NCI-H345 treated with DMSO at 0.1 percent for 48 hours (cell line): ENCODE data around the gene RTP5.

Experiments
- DNase-seq: peaks from one replicate; lab custom pipeline; 2025; ENCODE audit not compliant: unreplicated experiment; lab: John Stamatoyannopoulos, UW

RTP5 gene

DNA sequence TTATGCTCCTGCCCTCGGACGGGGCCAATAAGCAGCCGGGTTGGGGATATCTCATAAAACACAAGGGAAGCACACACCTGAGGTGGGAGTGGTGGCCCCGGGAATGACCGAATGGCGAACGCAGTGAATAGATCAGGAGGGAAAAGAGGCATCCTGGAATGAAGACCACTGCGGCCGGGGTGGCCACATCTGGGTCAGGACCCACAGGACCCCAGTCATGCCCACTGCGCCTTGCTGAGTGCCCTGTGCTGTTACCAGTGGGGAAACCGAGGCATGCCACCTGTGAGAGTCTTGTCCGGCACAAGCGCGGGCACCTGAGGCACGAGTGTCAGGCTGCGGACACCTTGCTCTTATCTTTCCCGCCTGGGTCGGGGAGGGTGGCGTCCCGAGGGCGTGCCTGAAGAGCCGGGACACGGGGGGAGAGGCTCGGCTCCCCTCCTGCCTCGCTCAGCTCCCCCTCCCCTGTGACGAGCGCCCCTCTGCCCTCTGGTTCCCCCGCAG, 12.4 kb upstream of the RTP5 start:
- no peak for DNase-seq

GRCh38 chr2:241857572-241858121, 11.9 kb upstream of the RTP5 start:
- DNase-seq = no peak

DNA sequence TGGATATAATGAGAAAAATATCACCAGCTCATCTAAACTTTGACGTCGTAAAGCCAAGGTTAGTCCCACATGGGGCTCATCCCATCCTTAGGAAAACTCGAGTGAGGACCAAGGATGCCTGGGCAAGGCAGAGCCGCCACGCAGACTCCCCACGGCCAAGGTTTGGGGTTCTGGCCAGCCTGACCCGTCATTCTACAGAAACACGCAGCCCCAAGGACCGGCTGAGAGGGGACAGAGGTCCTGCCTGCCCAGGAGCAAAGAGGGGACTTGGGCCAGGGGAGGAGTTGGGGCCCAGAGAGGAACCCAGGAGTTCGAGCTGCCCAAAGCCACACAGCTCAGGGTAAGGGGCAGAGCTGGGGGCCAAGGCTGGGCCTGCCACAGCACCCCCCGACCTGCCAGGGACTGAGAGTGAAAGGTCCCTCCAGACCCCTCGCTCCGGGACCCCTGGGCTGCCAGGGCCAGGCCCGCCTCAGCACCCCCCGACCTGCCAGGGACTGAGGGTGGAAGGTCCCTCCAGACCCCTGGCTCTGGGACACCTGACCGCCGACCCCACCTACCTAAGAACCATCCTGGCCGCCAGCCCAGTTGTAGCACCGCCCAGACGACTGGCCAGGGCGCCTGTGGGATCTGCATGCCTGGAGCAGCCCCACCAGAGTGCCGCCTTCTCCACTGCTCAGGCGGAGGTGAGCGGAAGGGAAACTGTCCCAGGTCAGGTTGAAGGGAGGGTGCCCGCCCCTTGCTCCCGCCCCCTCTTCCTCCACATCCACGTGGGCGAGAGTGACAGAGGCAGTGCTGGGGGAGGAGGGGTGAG, 11.1 kb upstream of the RTP5 start, which contains the start of gene PDCD1:
PDCD1 (minus strand) TSS at position 689 of the 811 bp plus-strand sequence; CDS start at position 633, 56 bp downstream.
- DNase-seq = no peak

DNA sequence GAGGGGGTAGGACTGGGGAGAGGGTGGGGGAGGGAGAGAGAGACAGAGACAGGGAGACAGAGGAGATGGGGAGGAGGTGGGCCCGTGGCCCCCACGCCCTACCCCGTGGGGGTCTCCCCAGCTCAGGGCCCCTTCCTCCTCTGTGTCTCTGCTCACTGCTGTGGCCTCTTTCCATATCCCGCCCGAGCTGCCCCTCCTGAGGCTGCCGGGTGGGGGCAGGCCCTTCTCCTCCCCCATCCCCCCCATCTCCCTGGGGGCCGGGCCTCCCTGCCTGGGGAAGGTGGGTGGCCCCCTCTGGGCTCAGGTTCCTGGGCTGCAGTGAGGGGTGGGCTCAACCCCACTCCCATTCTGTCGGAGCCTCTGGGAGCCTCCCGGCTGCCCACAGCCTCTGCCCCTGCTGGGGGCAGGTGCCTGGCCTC, 10.5 kb upstream of the RTP5 start:
- DNase-seq = no peak

- no peak for DNase-seq
Observed at GRCh38 chr2:241859436-241860183, 9.9 kb upstream of the RTP5 start.

DNA sequence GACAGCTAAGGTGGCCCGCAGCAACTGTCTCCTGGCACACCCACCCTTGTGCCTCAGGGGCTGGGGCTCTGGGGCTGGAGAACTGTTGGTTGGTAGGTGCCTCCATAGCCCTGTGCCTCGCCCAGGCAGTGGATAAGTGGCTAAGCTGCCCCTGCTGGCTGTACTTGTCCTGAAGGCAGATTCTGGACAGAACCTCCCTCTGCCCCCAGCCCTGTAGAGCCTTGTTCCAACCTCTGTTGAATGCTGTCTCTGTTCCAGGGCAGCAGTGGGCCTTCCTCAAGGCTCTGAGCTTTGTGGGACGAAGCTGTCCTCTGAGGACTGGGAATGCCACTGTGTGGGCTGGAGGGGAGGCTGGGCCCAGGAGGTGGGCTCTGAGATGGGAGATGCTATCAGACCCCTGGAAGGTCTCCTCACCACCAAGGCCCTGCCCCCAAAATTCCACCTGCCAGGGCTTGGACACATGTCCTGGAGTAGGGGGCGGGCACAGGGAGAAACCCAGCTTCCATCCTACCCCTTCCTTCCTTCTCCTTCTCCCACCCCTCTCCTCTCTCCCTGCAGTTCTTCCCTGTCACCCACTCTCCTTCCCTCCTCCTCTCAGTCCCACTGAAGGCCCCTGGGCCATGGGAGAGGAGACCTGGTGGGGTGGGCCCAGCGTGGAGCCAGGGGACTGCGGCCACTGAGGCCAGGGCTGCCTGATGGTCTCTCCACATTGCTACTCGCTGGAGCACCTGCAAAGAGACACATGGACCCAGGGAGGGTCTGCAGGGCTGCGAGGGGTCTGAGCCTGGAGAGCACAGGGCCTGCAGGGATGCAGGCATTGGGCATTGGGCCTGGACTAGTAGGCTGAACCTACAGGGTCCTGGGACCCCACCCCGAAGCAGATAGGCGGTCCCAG, 9.1 kb upstream of the RTP5 start:
- DNase-seq = no peak

DNA sequence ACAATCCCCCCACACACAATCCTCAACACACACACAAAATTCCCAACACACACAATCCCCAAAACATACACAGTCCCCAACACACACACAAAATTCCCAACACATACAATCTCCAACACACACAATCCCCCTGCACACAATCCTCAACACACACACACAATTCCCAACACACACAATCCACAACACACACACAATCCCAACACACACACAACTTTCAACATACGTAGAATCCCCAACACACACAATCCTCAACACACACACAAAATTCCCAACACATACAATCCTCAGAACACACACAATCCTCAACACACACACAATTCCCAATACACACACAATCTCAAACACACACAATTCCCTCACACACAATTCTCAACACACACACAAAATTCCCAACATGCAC, 8.3 kb upstream of the RTP5 start:
- DNase-seq = no peak

- no peak for DNase-seq
Observed at GRCh38 chr2:241862093-241862492, 7.4 kb upstream of the RTP5 start.

DNA sequence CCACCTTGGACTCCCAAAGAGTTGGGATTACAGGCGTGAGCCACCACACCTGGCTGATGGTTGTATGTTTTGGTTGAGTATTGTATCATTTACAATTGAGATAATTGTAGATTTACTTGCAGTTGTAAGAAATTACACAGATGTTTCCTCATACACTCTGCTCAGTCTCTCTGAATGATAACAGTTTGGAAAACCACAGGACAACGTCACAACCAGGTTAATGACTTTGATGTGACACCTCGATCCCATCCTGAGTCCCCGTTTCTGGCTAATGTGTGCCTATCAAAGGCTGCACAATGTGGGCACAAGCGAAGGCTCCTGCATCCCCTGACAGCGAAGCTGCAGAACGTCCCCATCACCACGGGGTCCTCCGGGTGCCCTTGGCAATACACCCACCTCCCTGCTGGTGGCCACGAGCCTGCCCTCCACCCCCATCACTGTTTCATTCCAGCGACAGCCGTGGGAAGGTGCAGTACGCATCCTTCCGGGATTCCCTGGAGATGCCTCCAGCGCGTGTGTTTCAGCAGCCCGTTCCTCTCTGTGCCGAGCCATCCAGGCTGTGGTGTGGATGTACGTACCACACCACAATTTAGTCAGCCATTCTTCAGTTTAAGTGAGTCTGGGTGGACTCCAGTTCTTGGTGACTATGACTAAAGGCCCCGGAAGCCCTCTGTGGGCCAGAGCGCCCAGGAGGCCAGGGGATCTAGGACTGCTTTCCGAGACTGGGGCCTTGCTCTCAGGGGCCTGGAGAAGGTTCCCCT, 6.6 kb upstream of the RTP5 start:
- DNase-seq = no peak

- DNase-seq = no peak
Observed at GRCh38 chr2:241863536-241863954, 6.0 kb upstream of the RTP5 start.

DNA sequence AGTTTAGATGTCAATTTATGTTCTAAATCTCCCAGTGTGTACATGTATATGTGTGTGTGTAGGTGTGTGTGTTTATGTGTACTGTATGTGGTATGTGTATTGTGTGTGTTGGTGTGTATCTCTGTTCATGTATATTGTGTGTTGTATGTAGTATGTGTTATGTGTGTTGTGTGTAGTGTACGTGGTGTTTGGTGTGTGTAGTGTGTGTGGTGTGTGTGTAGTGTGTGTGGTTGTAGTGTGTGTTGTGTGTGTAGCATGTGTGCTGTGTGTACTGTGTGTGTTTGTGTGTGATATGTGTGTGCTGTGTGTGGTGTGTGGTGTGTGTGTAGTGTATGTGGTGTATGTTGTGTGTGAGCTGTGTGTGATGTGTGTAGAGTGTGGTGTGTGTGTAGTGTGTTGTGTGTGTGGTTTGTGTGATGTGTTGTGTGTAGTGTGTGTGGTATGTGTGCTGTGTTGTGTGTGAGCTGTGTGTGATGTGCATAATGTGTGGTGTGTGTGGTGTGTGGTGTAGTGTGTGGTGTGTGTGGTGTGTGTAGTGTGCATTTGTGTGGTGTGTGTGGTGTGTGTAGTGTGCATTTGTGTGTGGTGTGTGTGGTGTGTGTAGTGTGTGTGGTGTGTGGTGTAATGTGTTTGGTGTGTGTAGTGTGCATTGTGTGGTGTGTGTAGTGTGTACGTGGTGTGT, 5.2 kb upstream of the RTP5 start:
- DNase-seq = no peak

GRCh38 chr2:241864850-241865213, 4.7 kb upstream of the RTP5 start:
- no peak for DNase-seq

GRCh38 chr2:241865416-241865956, 4.0 kb upstream of the RTP5 start:
- no peak for DNase-seq

- DNase-seq = no peak
Observed at GRCh38 chr2:241865957-241866789, 3.4 kb upstream of the RTP5 start.

GRCh38 chr2:241866790-241867645, 2.5 kb upstream of the RTP5 start:
- DNase-seq = no peak

DNA sequence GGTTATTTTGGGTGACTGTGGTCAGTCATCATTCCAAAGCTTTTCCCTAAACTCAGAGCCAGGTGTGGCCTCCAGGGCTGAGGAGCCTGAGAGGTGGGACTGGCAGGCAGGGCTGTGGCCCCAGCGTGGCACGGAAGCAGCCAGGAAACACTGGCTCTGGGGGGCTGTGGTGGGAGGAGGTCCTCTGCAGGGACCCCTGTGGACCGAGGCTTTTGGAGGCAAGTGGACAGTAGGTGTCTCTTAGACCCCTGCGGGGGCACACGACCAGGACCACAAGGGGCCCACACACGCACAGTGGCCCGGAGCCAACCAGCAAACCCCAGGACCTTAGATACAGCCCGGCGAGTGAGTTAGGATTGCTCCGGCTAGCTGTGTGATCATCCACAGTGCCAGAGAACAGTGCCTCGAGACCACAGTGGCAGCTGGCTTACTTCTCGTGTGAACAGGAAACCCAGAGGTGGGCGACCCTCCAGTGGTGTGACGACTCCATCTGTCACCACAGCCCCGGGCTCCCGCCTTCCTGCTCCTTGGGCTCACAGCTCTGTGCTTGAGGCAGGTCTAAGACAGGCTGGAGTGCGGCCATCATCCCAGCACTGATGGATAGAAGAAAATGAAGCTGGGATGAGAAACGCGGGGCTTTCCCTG, 1.6 kb upstream of the RTP5 start:
- no peak for DNase-seq

- peak; percentile 31 for DNase-seq
Observed at GRCh38 chr2:241868661-241869081, 858 bp upstream of the RTP5 start.
